Mononuclear cell (primary cell): ENCODE results near the gene NMT2. TPM values are rescaled to one million over a fixed set of nuclear protein-coding genes. Genes with fewer than 3 reads are reported as not detected.
A peak's percentile ranks its signal among the peaks of the same experiment; 100 is the strongest.

Source experiments
- H3K27me3 ChIP-seq: 2 replicates; pipeline ENCODE4 v1.6.0; 2011; ENCODE audit warnings: low read length, control low read depth; ENCODE audit not compliant: insufficient read depth
- H3K4me1 ChIP-seq: 2 replicates; pipeline ENCODE4 v1.5.1; 2011; ENCODE audit warnings: mild to moderate bottlenecking, low read length, control low read depth; ENCODE audit not compliant: insufficient read depth
- H3K4me3 ChIP-seq: 2 replicates; pipeline ENCODE4 v1.5.1; 2011; ENCODE audit warnings: mild to moderate bottlenecking, low read length, moderate library complexity
- H3K9me3 ChIP-seq: 2 replicates; pipeline ENCODE4 v1.5.1; 2011; ENCODE audit warnings: low read depth, mild to moderate bottlenecking, control low read depth, low read length
- total RNA-seq: library from RNA; depleted of rRNA; stranded (reverse); fragments of >200 nt; gene quantifications from one replicate; pipeline ENCODE4 v1.2.3, GENCODE V29; 2012

Gene NMT2
- total RNA-seq, 1 donor = 17.1 TPM

GRCh38 chr10:15106352-15107013 lies 62.0 kb downstream of the NMT2 start:
- H3K27me3 ChIP-seq = no peaks in the 10 kb centered on the region
- H3K9me3 ChIP-seq = no peaks in the 10 kb centered on the region
- H3K4me3 ChIP-seq = no peak overlapping the region
- no peaks in the 10 kb centered on the region for H3K4me1 ChIP-seq

- H3K27me3 ChIP-seq = no peaks in the 10 kb centered on the region
- H3K4me1 ChIP-seq = peaks cover 18% of the 10 kb centered on the region
- H3K9me3 ChIP-seq = no peaks in the 10 kb centered on the region
- no peak overlapping the region for H3K4me3 ChIP-seq
Observed at GRCh38 chr10:15103513-15103912, 65.0 kb downstream of the NMT2 start.

GRCh38 chr10:15099886-15100285 lies 68.6 kb downstream of the NMT2 start:
- Histone ChIP-seq H3K4me1 (peaks cover 33% of the 10 kb centered on the region), H3K27me3 (no peaks in the 10 kb centered on the region), H3K9me3 (no peaks in the 10 kb centered on the region), H3K4me3 (no peak overlapping the region)

GRCh38 chr10:15097011-15097812 lies 71.3 kb downstream of the NMT2 start, which contains the start of gene RPP38:
Gene RPP38 (plus strand): TSS chr10:15097355. CDS start chr10:15103315, 5,960 bp downstream.
- Histone ChIP-seq H3K4me1 (peaks cover 33% of the 10 kb centered on the region), H3K27me3 (no peaks in the 10 kb centered on the region), H3K9me3 (no peaks in the 10 kb centered on the region), H3K4me3 (peak within 1 kb of the TSS; percentile 79)

GRCh38 chr10:15096661-15097010 lies 71.9 kb downstream of the NMT2 start:
- peak overlapping the region; percentile 79 for H3K4me3 ChIP-seq
- no peaks in the 10 kb centered on the region for H3K9me3 ChIP-seq
- peaks cover 33% of the 10 kb centered on the region for H3K4me1 ChIP-seq
- H3K27me3 ChIP-seq = no peaks in the 10 kb centered on the region

GRCh38 chr10:15092855-15093408 lies 75.6 kb downstream of the NMT2 start:
- no peaks in the 10 kb centered on the region for H3K9me3 ChIP-seq
- no peak overlapping the region for H3K4me3 ChIP-seq
- peaks cover 18% of the 10 kb centered on the region for H3K4me1 ChIP-seq
- no peaks in the 10 kb centered on the region for H3K27me3 ChIP-seq

GRCh38 chr10:15091418-15091817 lies 77.1 kb downstream of the NMT2 start:
- peaks cover 12% of the 10 kb centered on the region for H3K4me1 ChIP-seq
- no peaks in the 10 kb centered on the region for H3K27me3 ChIP-seq
- no peaks in the 10 kb centered on the region for H3K9me3 ChIP-seq
- no peak overlapping the region for H3K4me3 ChIP-seq

GRCh38 chr10:15088428-15089261 lies 79.8 kb downstream of the NMT2 start, which contains the start of gene ACBD7:
Gene ACBD7 (minus strand): TSS chr10:15088776. CDS start chr10:15088728, 48 bp downstream.
- Histone ChIP-seq H3K27me3 (no peaks in the 10 kb centered on the region), H3K9me3 (no peaks in the 10 kb centered on the region), H3K4me1 (peaks cover 9% of the 10 kb centered on the region), H3K4me3 (peak within 1 kb of the TSS; percentile 14)

GRCh38 chr10:15084502-15084922 lies 84.0 kb downstream of the NMT2 start:
- H3K4me1 ChIP-seq = peaks cover 9% of the 10 kb centered on the region
- H3K4me3 ChIP-seq = no peak overlapping the region
- no peaks in the 10 kb centered on the region for H3K9me3 ChIP-seq
- H3K27me3 ChIP-seq = no peaks in the 10 kb centered on the region

- Histone ChIP-seq H3K4me1 (peaks cover 8% of the 10 kb centered on the region), H3K4me3 (no peak overlapping the region), H3K9me3 (no peaks in the 10 kb centered on the region), H3K27me3 (no peaks in the 10 kb centered on the region)
Observed at GRCh38 chr10:15083674-15084501, 84.6 kb downstream of the NMT2 start.

GRCh38 chr10:15075421-15075820 lies 93.1 kb downstream of the NMT2 start:
- Histone ChIP-seq H3K27me3 (no peaks in the 10 kb centered on the region), H3K9me3 (no peaks in the 10 kb centered on the region), H3K4me3 (no peak overlapping the region), H3K4me1 (no peaks in the 10 kb centered on the region)

GRCh38 chr10:15072358-15072757 lies 96.1 kb downstream of the NMT2 start:
- Histone ChIP-seq H3K4me3 (no peak overlapping the region), H3K27me3 (no peaks in the 10 kb centered on the region), H3K4me1 (no peaks in the 10 kb centered on the region), H3K9me3 (no peaks in the 10 kb centered on the region)

GRCh38 chr10:15069230-15069629 lies 99.3 kb downstream of the NMT2 start:
- Histone ChIP-seq H3K9me3 (no peaks in the 10 kb centered on the region), H3K4me3 (no peak overlapping the region), H3K4me1 (no peaks in the 10 kb centered on the region), H3K27me3 (no peaks in the 10 kb centered on the region)

GRCh38 chr10:15068802-15069201 lies 99.7 kb downstream of the NMT2 start:
- H3K27me3 ChIP-seq = no peaks in the 10 kb centered on the region
- H3K9me3 ChIP-seq = no peaks in the 10 kb centered on the region
- H3K4me3 ChIP-seq = no peak overlapping the region
- H3K4me1 ChIP-seq = no peaks in the 10 kb centered on the region
